ENCODE results near the gene OR56A4. TPM values are rescaled to one million over a fixed set of nuclear protein-coding genes. Genes with fewer than 3 reads are reported as not detected.

OR56A4 gene, protein sequence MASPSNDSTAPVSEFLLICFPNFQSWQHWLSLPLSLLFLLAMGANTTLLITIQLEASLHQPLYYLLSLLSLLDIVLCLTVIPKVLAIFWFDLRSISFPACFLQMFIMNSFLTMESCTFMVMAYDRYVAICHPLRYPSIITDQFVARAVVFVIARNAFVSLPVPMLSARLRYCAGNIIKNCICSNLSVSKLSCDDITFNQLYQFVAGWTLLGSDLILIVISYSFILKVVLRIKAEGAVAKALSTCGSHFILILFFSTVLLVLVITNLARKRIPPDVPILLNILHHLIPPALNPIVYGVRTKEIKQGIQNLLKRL
- total RNA-seq (2014; rRNA removed; shearing (Covaris generic); ENCODE audit: low replicate concordance) = not detected in 2 replicates

DNA sequence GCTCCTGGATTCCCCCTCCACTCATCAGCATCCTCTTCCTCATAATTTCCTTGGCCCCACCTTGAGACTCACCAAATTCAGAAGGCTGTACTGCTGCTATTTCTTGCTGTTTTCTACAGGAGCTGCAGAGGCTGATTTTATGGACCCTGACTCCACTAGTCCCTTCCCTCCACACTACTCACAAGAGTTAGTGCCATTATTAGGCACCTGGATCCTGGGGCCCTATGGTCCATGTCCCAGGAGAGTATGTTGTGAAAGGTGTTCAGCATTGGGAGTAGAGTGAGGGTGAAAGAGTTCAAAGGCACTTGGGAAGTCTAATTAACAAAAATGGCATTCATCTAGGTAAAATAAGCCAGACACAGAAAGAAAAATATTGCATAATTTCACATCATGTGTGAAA, at the start of gene OR56A4:
OR56A4 (minus strand) TSS at position 101 of the 400 bp plus-strand sequence. CDS start 3,954 bp downstream, outside the sequence.
- in situ Hi-C loops (cut with HindIII; ENCODE audit: low pct_unique_long_range_greater_than_20kb, low sequenced_read_pairs) = no loop called here
- DNase-seq (ENCODE audit: low read depth) = no peak

DNA sequence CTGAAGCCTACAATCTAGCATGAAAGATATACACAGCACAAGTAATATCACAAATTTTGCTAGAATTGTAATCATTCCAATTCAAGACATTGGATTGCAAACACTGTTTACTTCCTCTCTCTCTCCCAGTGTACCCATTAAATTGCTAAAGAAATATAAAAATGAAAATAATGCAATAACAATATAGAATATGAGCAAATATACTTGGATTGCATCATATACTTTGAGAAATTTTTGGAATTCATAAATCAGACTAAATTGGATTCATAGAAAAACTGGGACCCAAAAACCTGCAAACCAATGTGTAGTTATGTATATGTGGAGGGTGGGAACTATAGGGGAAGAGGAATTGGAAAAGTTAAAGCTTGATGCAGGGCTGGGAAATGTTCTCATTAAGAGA, 48.8 kb upstream of the OR56A4 start:
- in situ Hi-C loops (cut with HindIII; ENCODE audit: low pct_unique_long_range_greater_than_20kb, low sequenced_read_pairs) = no loop called here
- DNase-seq (ENCODE audit: low read depth) = no peak

DNA sequence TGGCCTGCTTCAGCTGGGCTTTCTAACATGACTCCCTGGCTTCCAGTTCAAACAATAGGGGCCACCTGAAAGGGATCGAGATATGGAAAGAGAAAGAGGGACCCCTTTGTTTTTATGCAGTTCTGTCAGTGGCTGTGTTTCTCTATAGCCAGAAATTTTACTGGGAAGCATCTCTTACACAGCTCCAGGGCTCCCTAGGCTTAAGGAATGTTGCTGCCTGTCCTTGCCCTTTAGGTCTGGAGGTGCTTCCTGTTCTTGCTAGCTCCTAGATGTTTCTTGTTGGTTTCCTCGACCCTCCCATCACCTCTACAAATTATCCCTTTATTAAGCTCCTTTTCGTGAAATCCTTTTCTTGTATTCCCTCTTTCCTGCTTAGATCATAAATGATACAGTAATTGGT, 45.6 kb upstream of the OR56A4 start:
- in situ Hi-C loops (cut with HindIII; ENCODE audit: low pct_unique_long_range_greater_than_20kb, low sequenced_read_pairs) = no loop called here
- DNase-seq (ENCODE audit: low read depth) = no peak

DNA sequence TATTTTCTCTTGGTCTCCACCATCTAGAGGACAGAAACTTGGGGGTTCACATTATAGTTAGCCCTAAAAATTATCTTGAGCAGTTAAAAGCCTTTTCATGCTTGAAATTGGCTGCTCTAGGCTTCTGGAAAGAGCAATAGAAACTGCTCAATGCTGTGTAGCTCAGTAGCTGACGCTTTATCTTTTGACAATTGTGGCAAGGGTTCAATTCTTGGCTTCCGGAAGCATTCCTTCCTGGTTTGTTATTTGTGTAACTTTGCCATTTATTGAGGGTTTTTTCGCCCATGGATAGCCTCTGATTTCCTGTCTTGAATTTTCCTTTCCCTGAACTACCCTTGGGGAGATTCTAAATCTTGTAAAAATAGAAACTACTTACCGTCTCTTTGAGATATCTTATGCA, 34.1 kb upstream of the OR56A4 start:
- in situ Hi-C loops (cut with HindIII; ENCODE audit: low pct_unique_long_range_greater_than_20kb, low sequenced_read_pairs) = no loop called here
- no peak for DNase-seq (ENCODE audit: low read depth)

DNA sequence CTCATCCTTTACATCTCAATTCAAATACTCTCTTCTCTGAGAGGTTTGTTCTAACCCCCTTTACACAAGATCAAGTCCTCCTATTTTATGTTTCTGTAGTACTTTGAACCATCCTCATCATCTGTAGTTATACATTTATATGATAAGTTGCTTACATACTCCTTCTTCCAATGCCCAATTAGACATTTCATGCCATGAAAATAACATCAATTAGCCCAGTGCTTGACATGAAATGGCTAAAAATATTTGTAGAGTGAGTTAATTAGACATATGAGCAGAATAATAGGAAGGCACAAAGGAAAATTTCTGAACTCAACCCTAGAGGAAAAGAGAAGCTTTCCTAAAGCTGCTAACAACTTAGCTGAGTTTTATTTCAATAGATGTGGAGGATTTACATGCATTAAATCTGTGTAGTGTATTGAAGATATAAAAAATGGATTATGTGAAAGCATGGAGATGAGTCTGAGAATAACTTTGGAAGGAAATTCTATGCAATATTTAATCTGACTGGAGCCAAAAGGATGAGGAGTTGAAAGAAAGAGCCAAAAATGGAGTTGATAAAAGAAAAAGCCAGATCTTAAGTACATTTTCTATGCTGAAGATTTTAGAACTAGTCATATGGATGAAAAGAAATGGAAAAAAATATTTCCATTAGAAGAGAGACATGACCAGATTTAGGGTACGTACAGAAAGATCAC, 24.1 kb upstream of the OR56A4 start, which contains the start of gene OR56A1:
OR56A1 (minus strand) TSS at position 51 of the 698 bp plus-strand sequence. CDS start 3,066 bp downstream, outside the sequence.
- in situ Hi-C loops (cut with HindIII; ENCODE audit: low pct_unique_long_range_greater_than_20kb, low sequenced_read_pairs) = no loop called here
- no peak for DNase-seq (ENCODE audit: low read depth)

DNA sequence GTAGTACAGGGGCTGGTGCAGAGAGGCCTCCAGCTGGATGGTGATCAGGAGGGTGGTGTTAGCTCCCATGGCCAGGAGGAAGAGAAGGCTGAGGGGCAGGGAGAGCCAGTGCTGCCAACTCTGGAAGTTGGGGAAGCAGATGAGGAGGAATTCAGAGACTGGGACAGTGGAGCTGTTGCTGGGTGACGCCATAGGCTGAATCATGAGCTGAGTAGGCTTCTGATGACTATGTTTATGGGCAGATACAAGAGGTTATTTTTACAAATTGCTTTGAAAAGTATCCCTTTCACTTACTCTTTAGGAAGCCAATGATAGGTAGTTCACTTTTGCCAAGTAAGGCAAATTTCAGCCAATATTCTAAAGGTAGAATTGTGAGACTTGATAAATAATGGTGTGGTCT, 20.8 kb upstream of the OR56A4 start:
- in situ Hi-C loops (cut with HindIII; ENCODE audit: low pct_unique_long_range_greater_than_20kb, low sequenced_read_pairs) = no loop called here
- DNase-seq (ENCODE audit: low read depth) = no peak

DNA sequence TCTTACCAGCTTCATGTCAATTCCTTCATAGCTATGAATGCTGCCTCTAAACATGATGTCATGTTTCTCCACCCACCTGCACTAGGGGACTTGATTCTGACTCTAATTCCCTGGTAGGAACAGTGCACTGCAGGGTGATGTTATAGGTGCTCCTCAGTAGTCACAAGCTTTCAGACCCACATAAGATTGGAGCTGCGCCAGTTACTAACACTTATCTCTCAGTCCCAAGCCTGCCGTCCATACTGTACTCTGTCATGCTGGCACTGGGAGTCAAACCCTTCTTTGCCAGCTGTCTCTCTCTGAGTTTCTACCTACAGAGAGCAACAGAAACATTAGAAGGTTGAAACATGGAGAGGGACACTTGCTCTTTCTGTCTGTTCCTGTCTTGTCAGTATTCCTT, 18.3 kb upstream of the OR56A4 start:
- in situ Hi-C loops (cut with HindIII; ENCODE audit: low pct_unique_long_range_greater_than_20kb, low sequenced_read_pairs) = no loop called here
- no peak for DNase-seq (ENCODE audit: low read depth)

DNA sequence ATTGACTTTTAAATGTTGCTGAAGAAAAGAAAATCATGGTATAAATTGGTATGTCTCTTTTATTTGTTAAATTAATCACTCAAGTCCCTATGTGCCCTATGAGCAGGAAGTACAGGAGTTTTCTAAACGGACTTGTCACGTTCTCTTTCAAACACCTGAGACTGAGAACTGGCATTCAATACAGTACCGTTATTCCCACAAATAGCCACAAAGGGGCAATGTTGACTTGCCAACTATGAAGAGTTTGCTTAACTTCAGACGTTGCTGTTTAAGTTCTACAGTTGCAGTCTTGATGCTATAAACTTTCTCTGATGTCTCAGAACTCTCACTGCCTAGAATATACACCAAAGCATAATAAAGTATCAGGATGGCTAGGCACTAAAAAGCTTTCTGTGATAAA, 16.2 kb upstream of the OR56A4 start:
- peak; percentile 25 for DNase-seq (ENCODE audit: low read depth)
- in situ Hi-C loops (cut with HindIII; ENCODE audit: low pct_unique_long_range_greater_than_20kb, low sequenced_read_pairs) = no loop called here

DNA sequence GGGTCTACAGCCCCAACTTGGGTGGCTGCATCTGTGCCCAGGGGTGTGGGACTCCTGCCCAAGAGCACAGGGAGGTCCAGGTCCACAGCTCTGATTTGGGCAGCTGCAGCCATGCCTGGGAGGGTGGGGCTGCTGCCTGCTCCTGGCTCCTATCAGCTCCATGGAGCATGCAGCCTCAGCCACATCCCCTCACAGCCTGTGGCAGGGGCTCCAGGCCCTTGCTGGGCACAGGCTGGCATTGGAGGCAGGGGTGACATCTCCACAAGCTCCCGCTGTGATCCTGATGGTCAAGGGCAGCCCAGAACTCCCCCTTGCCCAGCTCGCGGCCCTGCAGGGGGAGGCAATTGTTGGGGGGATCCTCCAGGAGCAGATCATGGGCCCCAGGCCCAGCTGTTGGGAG, 6.3 kb upstream of the OR56A4 start:
- no peak for DNase-seq (ENCODE audit: low read depth)
- in situ Hi-C loops (cut with HindIII; ENCODE audit: low pct_unique_long_range_greater_than_20kb, low sequenced_read_pairs) = no loop called here

DNA sequence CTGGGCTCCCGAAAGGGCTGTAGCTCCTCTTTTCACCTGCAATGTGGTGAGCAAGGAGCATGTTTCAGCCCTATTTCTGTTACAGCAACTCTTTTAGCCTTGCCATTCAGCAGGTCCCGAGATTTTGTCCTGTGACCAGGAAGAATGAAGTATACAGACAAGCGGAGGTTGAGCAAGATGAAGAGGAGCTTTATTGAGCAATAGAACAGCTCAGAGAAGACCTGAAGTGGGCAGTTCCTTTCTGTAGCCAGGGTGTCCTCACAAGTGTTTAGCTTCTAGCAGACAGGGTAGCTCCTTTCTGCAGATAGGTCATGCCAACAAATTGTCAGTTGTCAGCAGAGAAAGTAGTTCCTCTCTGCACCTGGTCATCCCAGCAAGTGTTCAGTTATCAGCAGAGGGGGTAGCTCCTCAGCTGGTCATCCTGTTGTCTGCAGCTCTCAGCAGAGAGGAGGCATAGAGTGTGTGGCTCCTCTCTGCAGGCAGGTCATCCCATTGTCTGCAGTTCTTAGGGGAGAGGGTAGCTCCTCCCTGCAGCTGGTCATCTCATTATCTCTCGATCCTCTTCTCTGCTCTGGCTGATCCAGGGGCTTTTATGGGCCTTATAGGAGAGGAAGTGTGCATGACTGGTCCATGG, 5.4 kb upstream of the OR56A4 start:
- in situ Hi-C loops (cut with HindIII; ENCODE audit: low pct_unique_long_range_greater_than_20kb, low sequenced_read_pairs) = no loop called here
- DNase-seq (ENCODE audit: low read depth) = no peak

DNA sequence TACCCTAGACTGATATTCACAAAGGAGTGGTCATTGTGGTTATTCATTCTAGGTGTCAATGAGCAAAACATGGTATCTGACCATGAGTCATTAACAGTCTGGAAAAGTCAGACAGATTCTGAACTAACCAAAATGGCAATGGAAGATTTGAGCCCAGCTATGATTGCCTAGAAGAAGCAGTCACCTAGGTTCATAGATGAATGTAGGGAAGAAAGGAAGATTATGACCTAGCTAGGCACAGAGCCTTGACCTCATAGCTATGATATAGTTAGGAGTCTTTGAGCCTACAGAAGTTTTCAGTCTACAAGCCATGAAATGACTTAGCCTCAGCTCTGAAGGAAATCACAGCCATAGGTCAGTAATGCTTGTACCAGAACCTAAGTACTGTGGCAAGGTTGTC, 351 bp downstream of the OR56A4 start:
- in situ Hi-C loops (cut with HindIII; ENCODE audit: low pct_unique_long_range_greater_than_20kb, low sequenced_read_pairs) = no loop called here
- no peak for DNase-seq (ENCODE audit: low read depth)

DNA sequence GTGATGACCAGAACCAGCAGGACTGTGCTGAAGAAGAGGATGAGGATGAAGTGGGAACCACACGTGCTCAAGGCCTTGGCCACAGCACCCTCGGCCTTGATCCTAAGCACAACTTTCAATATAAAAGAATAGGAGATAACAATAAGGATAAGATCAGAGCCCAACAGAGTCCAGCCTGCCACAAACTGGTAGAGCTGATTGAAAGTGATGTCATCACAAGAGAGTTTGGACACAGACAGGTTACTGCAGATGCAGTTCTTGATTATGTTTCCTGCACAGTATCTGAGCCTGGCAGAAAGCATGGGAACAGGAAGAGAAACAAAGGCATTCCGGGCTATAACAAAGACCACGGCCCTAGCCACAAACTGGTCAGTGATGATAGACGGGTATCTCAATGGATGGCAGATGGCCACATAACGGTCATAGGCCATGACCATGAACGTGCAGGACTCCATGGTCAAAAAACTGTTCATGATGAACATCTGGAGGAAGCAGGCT, 4.5 kb downstream of the OR56A4 start:
- in situ Hi-C loops (cut with HindIII; ENCODE audit: low pct_unique_long_range_greater_than_20kb, low sequenced_read_pairs) = no loop called here
- DNase-seq (ENCODE audit: low read depth) = no peak

DNA sequence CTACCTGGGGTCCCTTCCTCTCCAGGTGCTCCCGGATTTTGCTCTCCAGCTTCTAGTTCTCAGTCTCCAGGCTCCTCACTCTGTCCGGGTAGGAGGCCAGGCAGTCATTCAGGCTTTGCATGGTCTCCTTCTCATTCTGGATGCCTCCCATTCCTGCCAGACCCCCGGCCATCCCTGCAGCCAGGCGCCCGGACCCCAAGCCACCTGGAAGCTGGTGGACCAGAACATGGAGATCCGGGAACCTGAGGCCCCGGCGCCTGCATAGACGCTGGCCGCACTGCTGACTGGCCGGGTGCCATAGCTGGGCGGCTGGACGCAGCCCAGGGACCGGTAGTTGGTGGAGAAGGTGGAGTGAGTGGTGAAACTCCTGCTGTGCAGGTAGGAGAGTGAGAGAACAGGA, 12.0 kb downstream of the OR56A4 start:
- no peak for DNase-seq (ENCODE audit: low read depth)
- in situ Hi-C loops (cut with HindIII; ENCODE audit: low pct_unique_long_range_greater_than_20kb, low sequenced_read_pairs) = no loop called here

DNA sequence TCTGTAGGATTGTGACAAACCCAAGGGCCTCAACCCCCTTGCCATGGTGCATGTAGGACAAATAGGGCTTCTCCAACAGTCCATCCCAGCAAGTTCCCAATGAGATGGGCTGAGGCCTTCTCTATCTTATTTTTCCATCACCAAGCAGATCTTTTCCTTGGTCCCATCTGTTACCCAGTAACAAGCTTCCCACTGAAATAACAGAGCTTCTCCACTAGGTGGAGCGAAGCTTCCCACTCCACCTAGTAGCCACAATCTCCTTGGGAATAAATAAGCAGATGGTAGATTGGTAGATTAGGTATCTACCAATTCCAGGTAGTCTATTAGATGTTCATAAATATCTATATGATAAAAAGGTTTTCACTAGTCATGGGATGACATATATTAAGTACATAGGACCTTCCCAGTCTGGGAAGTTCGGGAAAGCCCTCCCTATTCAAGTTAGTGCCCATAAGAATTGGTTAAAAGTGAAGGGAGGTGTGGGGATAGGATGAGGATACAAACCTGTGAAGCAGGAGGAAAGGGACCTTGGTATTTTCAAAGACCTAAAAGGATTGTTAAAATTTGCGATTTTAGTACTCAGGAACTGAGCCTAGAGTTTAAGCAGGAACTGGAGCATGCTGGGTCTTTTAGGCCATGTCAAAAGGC, 14.0 kb downstream of the OR56A4 start:
- in situ Hi-C loops (cut with HindIII; ENCODE audit: low pct_unique_long_range_greater_than_20kb, low sequenced_read_pairs) = no loop called here
- no peak for DNase-seq (ENCODE audit: low read depth)

DNA sequence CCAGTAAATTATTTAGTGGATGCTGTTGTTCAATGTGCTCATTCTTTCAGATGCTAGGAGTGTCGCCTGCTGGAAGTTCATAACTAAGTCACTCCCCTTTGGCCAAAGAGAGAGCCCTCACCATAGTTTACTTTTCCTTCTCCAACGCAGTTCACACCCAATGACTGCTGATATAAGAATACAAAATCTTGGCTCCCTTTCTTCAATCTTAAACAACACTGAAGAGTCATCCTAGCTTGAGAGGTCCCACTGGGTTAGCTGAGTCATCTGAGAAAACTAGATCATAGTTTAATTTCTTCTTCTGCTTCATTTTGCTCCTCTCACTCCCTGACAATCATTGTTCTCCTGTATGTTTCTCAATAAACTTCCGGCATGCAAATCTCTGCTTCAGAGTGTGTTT, 14.6 kb downstream of the OR56A4 start:
- no peak for DNase-seq (ENCODE audit: low read depth)
- in situ Hi-C loops (cut with HindIII; ENCODE audit: low pct_unique_long_range_greater_than_20kb, low sequenced_read_pairs) = no loop called here

DNA sequence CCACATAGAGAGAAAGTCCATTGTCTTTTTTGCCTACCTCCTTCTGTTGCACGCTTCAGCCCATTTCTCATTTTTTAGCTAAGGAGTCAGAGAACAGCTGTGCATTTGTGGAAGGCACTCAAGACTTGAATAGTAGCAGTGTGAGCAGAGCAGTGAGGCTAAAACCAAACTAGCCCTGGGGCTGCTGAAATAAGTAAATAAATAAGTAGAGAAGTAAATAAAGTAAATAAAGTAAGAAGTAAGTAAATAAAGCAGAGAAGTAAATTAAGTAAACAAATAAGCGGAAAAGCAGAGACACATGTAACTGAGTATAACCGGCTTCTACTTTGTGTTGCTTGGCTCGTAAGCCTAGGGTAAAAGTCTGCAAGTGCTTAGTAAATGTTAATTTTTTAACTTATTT, 17.5 kb downstream of the OR56A4 start:
- DNase-seq (ENCODE audit: low read depth) = no peak
- in situ Hi-C loops (cut with HindIII; ENCODE audit: low pct_unique_long_range_greater_than_20kb, low sequenced_read_pairs) = no loop called here

DNA sequence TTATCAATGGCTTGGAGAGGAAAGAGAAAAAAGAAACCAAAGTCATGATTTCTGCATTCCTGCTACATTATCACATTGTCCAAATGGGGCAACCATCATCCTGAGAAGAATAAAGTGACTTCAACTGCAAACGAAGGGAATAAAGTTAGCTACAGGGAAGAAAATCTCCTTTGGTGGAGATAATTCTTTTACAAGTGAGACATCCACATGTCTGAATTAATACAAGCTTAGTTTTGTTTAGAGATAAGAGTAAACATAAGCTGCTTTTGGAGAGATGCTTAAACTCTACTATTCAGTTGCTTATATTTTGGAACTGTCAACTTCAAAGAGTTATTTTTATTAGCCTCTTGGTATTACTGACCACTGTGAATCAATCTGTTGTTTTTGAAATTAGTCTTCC, 19.9 kb downstream of the OR56A4 start, which contains the start of gene OR52L1:
OR52L1 (minus strand) TSS at position 101 of the 400 bp plus-strand sequence; CDS start at position 46, 55 bp downstream.
- DNase-seq (ENCODE audit: low read depth) = no peak
- in situ Hi-C loops (cut with HindIII; ENCODE audit: low pct_unique_long_range_greater_than_20kb, low sequenced_read_pairs) = no loop called here

DNA sequence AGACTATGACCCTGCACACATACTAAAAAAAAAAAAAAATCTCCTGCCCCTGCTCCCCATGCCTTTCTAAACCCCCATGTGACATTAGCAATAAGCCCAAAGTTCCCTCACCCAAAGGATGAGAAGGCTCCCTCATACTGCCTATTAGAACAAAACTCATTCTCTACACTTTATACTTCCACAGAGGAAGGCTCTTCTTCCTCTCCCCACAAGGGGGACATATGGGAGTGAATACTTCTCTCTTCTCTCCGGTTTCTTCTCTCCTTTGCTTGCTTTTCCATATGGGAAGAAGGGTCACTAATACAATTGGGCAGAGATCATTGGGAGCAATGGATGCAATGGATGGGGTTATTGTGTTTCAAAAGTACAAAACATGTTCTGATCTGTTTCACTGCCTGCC, 23.3 kb downstream of the OR56A4 start:
- in situ Hi-C loops (cut with HindIII; ENCODE audit: low pct_unique_long_range_greater_than_20kb, low sequenced_read_pairs) = no loop called here
- no peak for DNase-seq (ENCODE audit: low read depth)

DNA sequence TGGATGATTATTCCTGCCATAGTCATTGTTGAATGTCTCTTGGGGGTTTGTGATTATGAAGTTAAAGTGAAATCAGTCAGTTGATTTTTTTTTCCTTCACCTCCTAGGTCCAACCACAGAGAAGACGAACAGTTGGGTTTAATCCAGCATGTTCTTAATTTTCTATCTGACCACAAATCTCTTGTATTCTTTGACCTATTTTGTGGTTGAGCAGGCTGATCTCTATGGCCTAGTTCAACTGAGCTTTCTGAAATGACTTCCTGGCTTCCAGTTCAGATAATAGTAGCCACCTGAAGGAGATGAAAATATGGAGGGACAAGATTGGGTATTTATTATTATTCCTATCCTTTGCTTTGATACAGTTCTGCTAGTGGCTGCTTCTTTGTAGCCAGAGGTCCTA, 33.2 kb downstream of the OR56A4 start:
- no peak for DNase-seq (ENCODE audit: low read depth)
- in situ Hi-C loops (cut with HindIII; ENCODE audit: low pct_unique_long_range_greater_than_20kb, low sequenced_read_pairs) = no loop called here

All from Caki2 (cell line).